Stomach (tissue), 9 donors: ENCODE results near the gene NANOS1. TPM values are rescaled to one million over a fixed set of nuclear protein-coding genes. Genes with fewer than 3 reads are reported as not detected.

Experiments used
- DNase-seq, 2 donors: peaks; one replicate each; pipeline versions ENCODE4 v3.0.0 to v3.0.0-alpha.2; 2013 to 2019
- H3K27ac ChIP-seq, 5 donors: fragments of 200-600 bp in 4 of 5; sonication (generic) in 4 of 5; one replicate each; pipeline ENCODE4 v1.5.1; 2013 to 2019; ENCODE audit warnings: mild to moderate bottlenecking in 1 of 5, moderate library complexity in 1 of 5
- H3K27me3 ChIP-seq, 3 donors: fragments of 200-600 bp; sonication (generic); one replicate each; pipeline ENCODE4 v1.5.1; 2017 to 2019; ENCODE audit warnings: mixed run types in 1 of 3
- H3K36me3 ChIP-seq, 4 donors: fragments of 200-600 bp; sonication (generic); 1 replicate in 3 of 4; 2 replicates in 1 of 4; pipeline ENCODE4 v1.5.1; 2016 to 2019
- H3K4me1 ChIP-seq, 4 donors: fragments of 200-600 bp; sonication (generic); one replicate each; pipeline ENCODE4 v1.5.1; 2016 to 2019
- H3K4me3 ChIP-seq, 4 donors: fragments of 200-600 bp; sonication (generic) in 3 of 4; one replicate each; pipeline ENCODE4 v1.5.1; 2016 to 2019; ENCODE audit warnings: mild to moderate bottlenecking in 1 of 4
- H3K9me3 ChIP-seq, 4 donors: fragments of 200-600 bp; sonication (generic); one replicate each; pipeline ENCODE4 v1.5.1; 2016 to 2019
- CTCF ChIP-seq, 7 experiments: fragments of 450-650 bp in 4 of 7; fragments of 200-600 bp in 3 of 7; sonication (generic) in 3 of 7; IDR thresholded peaks; one replicate each; pipeline ENCODE4 v1.5.1; 2016 to 2019; ENCODE audit warnings: antibody characterized with exemption in 7 of 7, control low read depth in 2 of 7, mild to moderate bottlenecking in 1 of 7
- EP300 ChIP-seq: sonication (generic); formaldehyde crosslinking; IDR thresholded peaks from one replicate; pipeline ENCODE4 v1.6.1; 2017; ENCODE audit warnings: antibody characterized with exemption
- POLR2A ChIP-seq, 4 donors: fragments of 450-650 bp; IDR thresholded peaks; one replicate each; pipeline ENCODE4 v1.6.1; 2016; ENCODE audit warnings: antibody characterized with exemption in 4 of 4, control low read depth in 2 of 4, mild to moderate bottlenecking in 1 of 4, moderate library complexity in 1 of 4
- POLR2AphosphoS5 ChIP-seq, 3 donors: sonication (generic); formaldehyde crosslinking; IDR thresholded peaks; one replicate each; pipeline ENCODE4 v1.6.1; 2016; ENCODE audit warnings: antibody characterized with exemption in 3 of 3
- WGBS, 5 donors: extraction: QIAGEN DNeasy Blood & Tissue Kit in 3 of 5; methylation state at CpG; one replicate each; pipeline versions ENCODE4 v1.1.5 to v1.1.7; 2013 to 2018; 5-methylcytosine and 5-hydroxymethylcytosine counted together
- intact Hi-C: fragments of 100-400 bp; cut with DNase I; formaldehyde crosslinking; loops from one replicate; pipeline ENCODE4 v1.15.1; 2023; ENCODE audit warnings: low total_unique reads
- polyA plus RNA-seq, 3 donors: library from polyadenylated mRNA; stranded (reverse); fragments of 200-250 nt; gene quantifications; one replicate each; pipeline ENCODE4 v1.2.3, GENCODE V29; 2013
- total RNA-seq, 5 donors: library from RNA; depleted of rRNA; stranded (reverse); fragments of >200 nt; gene quantifications; one replicate each; pipeline versions ENCODE4 v1.1.0 to v1.2.3, GENCODE V29; 2014 to 2016
- donor health status: healthy with polysubstance abuse.
- donor health status: Bipolar disorder and iron deficiency.
- donor health status: healthy.

Gene NANOS1
- total and polyA plus RNA-seq, 8 donors, result under 0.01 to 16.1 (median 3.7) TPM

DNA sequence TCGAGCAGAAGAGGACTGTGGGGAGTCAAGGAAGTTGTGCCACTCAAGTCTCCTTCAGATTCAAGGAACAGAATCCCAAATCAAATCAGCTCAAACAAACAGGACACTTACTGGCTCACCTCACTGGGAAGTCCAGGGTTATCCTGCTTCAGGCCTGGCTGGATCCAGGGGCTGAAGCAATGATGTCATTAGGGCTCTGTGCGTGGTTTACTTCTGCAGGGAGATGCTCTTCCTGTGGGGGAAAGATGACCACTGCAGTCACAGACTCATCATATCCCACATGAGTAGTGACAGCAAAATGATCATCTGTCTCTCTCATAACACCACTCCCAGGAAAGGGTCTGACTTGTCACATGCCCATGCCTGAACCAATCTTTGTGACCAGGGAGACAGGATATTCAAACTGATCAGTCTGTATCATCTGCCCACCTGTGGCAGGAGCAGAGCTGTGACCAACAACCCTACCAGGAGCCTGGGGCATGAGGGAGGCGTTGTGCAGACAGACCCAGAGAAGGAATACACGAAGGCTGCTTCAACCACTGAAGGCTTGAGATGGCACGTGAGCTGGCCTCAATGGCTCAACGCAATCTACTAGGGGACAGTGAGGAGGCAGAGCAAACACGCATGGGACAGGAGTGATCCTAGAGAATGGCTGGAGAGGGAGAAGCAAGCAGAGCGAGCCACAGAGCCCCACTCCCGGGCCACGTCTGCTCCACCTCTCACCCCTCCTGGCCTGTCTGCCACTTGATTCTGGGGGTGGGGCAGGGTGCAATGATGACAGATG is 27.6 kb upstream of the NANOS1 start:
- peaks cover 6 to 15% (median 9%) of the 10 kb centered on the region in 4 donors for H3K4me1 ChIP-seq
- intact Hi-C loops, result no loop called here
- no peaks in the 10 kb centered on the region for H3K9me3 ChIP-seq
- no peaks in the 10 kb centered on the region for H3K36me3 ChIP-seq
- no peak overlapping the region for H3K4me3 ChIP-seq
- DNase-seq, result no peak
- WGBS, 5 donors, result 78 to 89% (median 86%) methylated on average over 10 of the region's 10 CpGs
- peaks cover 0 to 6% (median 0%) of the 10 kb centered on the region in 3 donors for H3K27me3 ChIP-seq
- no peak overlapping the region for H3K27ac ChIP-seq
- no peak for TF ChIP-seq POLR2A (IDR thresholded peaks at IDR 0.05)
- no peak for TF ChIP-seq EP300
- no peak for TF ChIP-seq POLR2AphosphoS5 (IDR thresholded peaks at IDR 0.05)
- TF ChIP-seq CTCF (IDR thresholded peaks at IDR 0.05), result no peak

GRCh38 chr10:119003572-119004289 is 25.8 kb upstream of the NANOS1 start:
- intact Hi-C loops, result no loop called here
- Histone ChIP-seq H3K9me3 (no peaks in the 10 kb centered on the region), H3K27me3 (peaks cover 0 to 6% (median 0%) of the 10 kb centered on the region in 3 donors), H3K27ac (no peak overlapping the region), H3K4me1 (peaks cover 9 to 21% (median 11%) of the 10 kb centered on the region in 4 donors), H3K36me3 (no peaks in the 10 kb centered on the region), H3K4me3 (no peak overlapping the region)
- DNase-seq, result no peak
- no peak for TF ChIP-seq POLR2A (IDR thresholded peaks at IDR 0.05)
- no peak for TF ChIP-seq CTCF (IDR thresholded peaks at IDR 0.05)
- TF ChIP-seq EP300, result no peak
- TF ChIP-seq POLR2AphosphoS5 (IDR thresholded peaks at IDR 0.05), result no peak
- 70 to 76% (median 72%) methylated on average over 4 to 7 of the region's 7 CpGs for WGBS, 5 donors

- DNase-seq, result no peak
- H3K4me1 ChIP-seq, result peaks cover 9 to 21% (median 11%) of the 10 kb centered on the region in 4 donors
- H3K36me3 ChIP-seq, result no peaks in the 10 kb centered on the region
- no peaks in the 10 kb centered on the region for H3K9me3 ChIP-seq
- 81 to 88% (median 86%) methylated on average over 9 of the region's 9 CpGs for WGBS, 5 donors
- TF ChIP-seq POLR2AphosphoS5 (IDR thresholded peaks at IDR 0.05) (no peak), POLR2A (IDR thresholded peaks at IDR 0.05) (no peak), CTCF (IDR thresholded peaks at IDR 0.05) (no peak), EP300 (no peak)
- H3K27ac ChIP-seq, result no peak overlapping the region
- intact Hi-C loops, result no loop called here
- peaks cover 0 to 6% (median 0%) of the 10 kb centered on the region in 3 donors for H3K27me3 ChIP-seq
- H3K4me3 ChIP-seq, result no peak overlapping the region
Observed at GRCh38 chr10:119005362-119006043, 24.0 kb upstream of the NANOS1 start.
